Measurements from ENCODE around the gene CNTNAP5.

GRCh38 chr2:124018890-124019289 is 6.2 kb upstream of the CNTNAP5 start:
- no peak for TF ChIP-seq POLR2A (IDR thresholded peaks at IDR 0.05)
- TF ChIP-seq CTCF (IDR thresholded peaks at IDR 0.05) = no peak
